Left lung (tissue), 10 donors: ENCODE data around the gene DMRT1. TPM values are rescaled to one million over a fixed set of nuclear protein-coding genes. Genes with fewer than 3 reads are reported as not detected.

Experiments used
- ATAC-seq: fragments of 200-7000 bp; cut with Tn5 transposase; one replicate; pipeline ENCODE4 v1.9.1; 2020; ENCODE audit warnings: moderate library complexity
- DNase-seq, 4 donors: peaks; one replicate each; pipeline ENCODE4 v3.0.0-alpha.2; 2013 to 2020
- H3K27ac ChIP-seq, 2 donors: fragments of 200-600 bp; sonication (generic) in 1 of 2; one replicate each; pipeline versions ENCODE4 v1.5.0 to v1.8.0; 2020 to 2021
- H3K27me3 ChIP-seq, 2 donors: fragments of 200-600 bp; sonication (generic) in 1 of 2; one replicate each; pipeline versions ENCODE4 v1.5.0 to v1.8.0; 2020 to 2021
- H3K36me3 ChIP-seq, 2 donors: fragments of 200-600 bp; sonication (generic) in 1 of 2; one replicate each; pipeline versions ENCODE4 v1.5.0 to v1.8.0; 2020 to 2021
- H3K4me1 ChIP-seq, 2 donors: fragments of 200-600 bp; one replicate each; pipeline ENCODE4 v1.8.0; 2021
- H3K4me3 ChIP-seq, 2 donors: fragments of 200-600 bp; sonication (generic) in 1 of 2; one replicate each; pipeline versions ENCODE4 v1.5.0 to v1.8.0; 2020 to 2021; ENCODE audit warnings: mild to moderate bottlenecking in 1 of 2
- H3K9me3 ChIP-seq, 2 donors: fragments of 200-600 bp; sonication (generic) in 1 of 2; one replicate each; pipeline versions ENCODE4 v1.5.0 to v1.8.0; 2020 to 2021
- intact Hi-C, 2 donors: fragments of 100-400 bp; cut with DNase I; formaldehyde crosslinking; loops; one replicate each; pipeline versions ENCODE4 v1.11.2 to v1.14.2; 2022
- polyA plus RNA-seq, 6 donors: library from polyadenylated mRNA; unstranded; fragments of 120-200 nt; gene quantifications; one replicate each; pipeline ENCODE4 v1.2.1, GENCODE V29; 2013; ENCODE audit not compliant: insufficient read length in 6 of 6
- total RNA-seq, 2 donors: library from RNA; stranded (reverse); fragmentation: NEBNext Ultra II Directional; extraction: Animal tissue kit (Norgen Biotek cat#: 25700); gene quantifications; one replicate each; pipeline ENCODE4 v1.2.1, GENCODE V29; 2021
- TF ChIP-seq, protein P1 (sequence below), 2 donors: fragments of 200-600 bp; sonication (generic) in 1 of 2; IDR thresholded peaks; one replicate each; pipeline versions ENCODE4 v1.5.0 to v1.8.0; 2021; ENCODE audit warnings: antibody characterized with exemption in 2 of 2
- donor health status: DM: no; HTN: yes; CAD: no.
- donor health status: DM: no; HTN: no; CAD: no.

Gene DMRT1
- total and polyA plus RNA-seq, 8 donors = 0.09 TPM; not detected in 7

DNA sequence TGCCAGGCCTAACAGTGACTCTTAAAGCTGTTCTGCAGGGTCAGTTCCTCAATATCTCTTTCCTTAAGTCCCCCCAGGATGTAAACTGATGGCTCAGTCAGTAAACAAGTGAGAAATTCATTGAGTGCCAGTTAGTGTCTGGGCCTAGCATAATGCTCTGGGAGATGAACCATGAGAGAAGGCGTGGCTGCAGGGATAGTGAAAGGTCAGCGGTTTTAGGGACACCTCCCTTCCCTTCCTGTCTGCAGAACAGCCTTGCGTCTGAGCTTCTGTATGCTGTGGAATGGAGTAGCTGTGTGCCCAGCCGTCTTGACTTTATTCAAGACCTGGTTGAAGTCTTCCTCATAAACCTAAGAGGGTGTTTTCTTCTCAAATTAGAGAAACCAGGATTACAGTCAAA lies 88.2 kb downstream of the DMRT1 start:
- DNase-seq = no peak

DNA sequence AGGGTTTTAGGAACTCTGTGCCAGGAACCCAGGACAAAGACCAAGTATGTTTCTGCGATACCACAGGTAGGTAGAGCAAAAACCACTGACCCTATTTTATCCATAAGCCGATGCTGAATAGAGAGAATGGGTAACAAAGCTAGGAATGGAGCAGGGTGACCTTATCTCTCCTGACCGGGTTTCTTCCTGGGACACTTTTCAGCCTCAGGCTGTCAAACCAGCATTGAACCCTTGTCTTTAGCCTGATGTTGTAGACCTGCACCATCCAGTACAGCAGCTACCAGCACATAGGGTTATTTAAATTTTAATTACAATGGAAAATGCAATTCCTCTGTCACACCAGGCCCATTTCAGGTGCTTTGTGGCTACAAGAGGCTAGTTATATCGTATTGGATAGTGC lies 91.9 kb downstream of the DMRT1 start:
- H3K4me1 ChIP-seq = no peaks in the 10 kb centered on the region
- H3K4me3 ChIP-seq = no peak overlapping the region
- TF ChIP-seq, protein P1, sequence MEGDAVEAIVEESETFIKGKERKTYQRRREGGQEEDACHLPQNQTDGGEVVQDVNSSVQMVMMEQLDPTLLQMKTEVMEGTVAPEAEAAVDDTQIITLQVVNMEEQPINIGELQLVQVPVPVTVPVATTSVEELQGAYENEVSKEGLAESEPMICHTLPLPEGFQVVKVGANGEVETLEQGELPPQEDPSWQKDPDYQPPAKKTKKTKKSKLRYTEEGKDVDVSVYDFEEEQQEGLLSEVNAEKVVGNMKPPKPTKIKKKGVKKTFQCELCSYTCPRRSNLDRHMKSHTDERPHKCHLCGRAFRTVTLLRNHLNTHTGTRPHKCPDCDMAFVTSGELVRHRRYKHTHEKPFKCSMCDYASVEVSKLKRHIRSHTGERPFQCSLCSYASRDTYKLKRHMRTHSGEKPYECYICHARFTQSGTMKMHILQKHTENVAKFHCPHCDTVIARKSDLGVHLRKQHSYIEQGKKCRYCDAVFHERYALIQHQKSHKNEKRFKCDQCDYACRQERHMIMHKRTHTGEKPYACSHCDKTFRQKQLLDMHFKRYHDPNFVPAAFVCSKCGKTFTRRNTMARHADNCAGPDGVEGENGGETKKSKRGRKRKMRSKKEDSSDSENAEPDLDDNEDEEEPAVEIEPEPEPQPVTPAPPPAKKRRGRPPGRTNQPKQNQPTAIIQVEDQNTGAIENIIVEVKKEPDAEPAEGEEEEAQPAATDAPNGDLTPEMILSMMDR (IDR thresholded peaks at IDR 0.05) = no peak
- H3K27ac ChIP-seq = no peak overlapping the region
- H3K36me3 ChIP-seq = no peaks in the 10 kb centered on the region
- H3K9me3 ChIP-seq = no peaks in the 10 kb centered on the region
- H3K27me3 ChIP-seq = peaks cover 0 to 22% of the 10 kb centered on the region in 2 donors
- intact Hi-C loops = no loop called here
- DNase-seq (no peak), ATAC-seq (no peak)

More for the DNA sequence above, 88.2 kb downstream of the DMRT1 start:
- TF ChIP-seq, protein P1 (IDR thresholded peaks at IDR 0.05) = no peak
- Histone ChIP-seq H3K4me1 (no peaks in the 10 kb centered on the region), H3K9me3 (no peaks in the 10 kb centered on the region), H3K4me3 (no peak overlapping the region), H3K36me3 (no peaks in the 10 kb centered on the region), H3K27ac (no peak overlapping the region), H3K27me3 (peaks cover 0 to 5% of the 10 kb centered on the region in 2 donors)
- intact Hi-C loops = no loop called here
- no peak for ATAC-seq

DNA sequence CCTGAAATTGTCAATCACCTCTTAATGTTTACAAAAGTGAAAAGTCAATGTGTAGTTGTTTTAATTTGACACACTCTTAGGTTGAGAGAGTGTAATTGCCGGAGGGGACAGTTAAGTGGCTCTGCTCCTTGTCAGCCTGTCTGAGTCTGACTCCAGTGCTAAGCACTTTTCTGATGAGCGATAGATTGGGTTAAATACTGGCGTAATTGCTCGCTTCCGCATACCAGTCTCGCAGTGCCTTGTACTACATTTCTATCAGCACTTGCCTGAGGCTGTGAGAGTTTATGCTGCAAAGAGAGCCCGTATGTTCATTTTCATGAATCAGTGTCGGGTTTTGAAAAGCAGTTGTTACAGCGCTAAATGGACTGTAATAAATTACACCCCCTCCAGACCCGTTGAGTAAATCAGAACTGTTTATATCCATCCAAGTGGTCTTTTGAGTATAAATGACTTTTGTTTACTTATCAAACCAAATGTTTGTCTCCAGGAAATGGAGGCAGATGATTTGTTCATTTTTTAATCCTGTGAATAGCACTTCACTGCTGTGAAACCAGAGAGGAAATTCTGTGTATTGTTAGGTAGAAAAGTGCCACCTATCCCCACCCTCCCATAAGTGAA lies 94.0 kb downstream of the DMRT1 start:
- no peaks in the 10 kb centered on the region for H3K4me1 ChIP-seq
- peak in 2 of 4 donors; percentile 45 to 60 for DNase-seq
- TF ChIP-seq, protein P1 (IDR thresholded peaks at IDR 0.05) = no peak
- peaks cover 0 to 29% of the 10 kb centered on the region in 2 donors for H3K27me3 ChIP-seq
- intact Hi-C loops = no loop called here
- peak; percentile 96 for ATAC-seq
- H3K9me3 ChIP-seq = peaks cover 0 to 8% of the 10 kb centered on the region in 2 donors
- H3K27ac ChIP-seq = no peak overlapping the region
- no peak overlapping the region for H3K4me3 ChIP-seq
- H3K36me3 ChIP-seq = no peaks in the 10 kb centered on the region

DNA sequence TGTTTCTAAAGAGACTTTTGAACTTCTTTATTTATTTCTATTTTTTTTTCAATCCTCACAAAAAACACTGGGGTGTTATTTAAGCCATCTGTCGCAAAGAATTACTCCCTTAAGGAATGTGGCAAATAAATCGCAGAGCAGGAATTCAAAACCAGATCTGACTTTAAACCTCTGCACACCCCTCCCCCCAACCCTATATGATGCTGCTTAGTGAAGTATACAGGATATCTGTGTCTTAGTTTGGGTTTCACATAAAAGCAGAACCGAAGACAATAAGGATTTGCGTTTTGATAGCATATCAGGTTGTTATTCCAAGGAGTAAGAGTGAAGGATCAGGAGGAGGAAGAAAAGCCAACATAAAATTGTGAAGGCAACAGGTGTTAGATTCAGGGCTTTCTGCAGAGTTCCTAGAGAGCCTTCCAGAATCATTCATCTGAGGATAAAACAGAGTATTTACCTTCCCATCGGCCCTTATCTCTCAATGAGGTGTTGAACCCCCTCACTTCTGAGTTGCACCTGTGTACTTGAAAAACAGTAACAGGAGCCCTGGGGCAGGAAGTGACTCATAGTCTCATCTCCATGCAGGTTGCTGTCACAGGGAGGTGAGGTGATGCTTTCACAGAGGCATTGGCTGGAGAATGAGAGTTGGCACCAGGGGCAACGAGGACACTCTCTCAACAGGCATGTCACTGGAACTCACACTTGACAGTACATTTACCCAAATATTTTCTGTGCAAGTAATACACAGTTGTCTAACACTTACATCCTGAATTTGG lies 101.5 kb downstream of the DMRT1 start:
- no peak for ATAC-seq
- Histone ChIP-seq H3K27me3 (peaks cover 3 to 41% of the 10 kb centered on the region in 2 donors), H3K4me1 (no peaks in the 10 kb centered on the region), H3K36me3 (no peaks in the 10 kb centered on the region), H3K4me3 (no peak overlapping the region), H3K9me3 (peaks cover 0 to 8% of the 10 kb centered on the region in 2 donors), H3K27ac (no peak overlapping the region)
- TF ChIP-seq, protein P1 (IDR thresholded peaks at IDR 0.05) = no peak
- intact Hi-C loops = no loop called here
- no peak for DNase-seq

DNA sequence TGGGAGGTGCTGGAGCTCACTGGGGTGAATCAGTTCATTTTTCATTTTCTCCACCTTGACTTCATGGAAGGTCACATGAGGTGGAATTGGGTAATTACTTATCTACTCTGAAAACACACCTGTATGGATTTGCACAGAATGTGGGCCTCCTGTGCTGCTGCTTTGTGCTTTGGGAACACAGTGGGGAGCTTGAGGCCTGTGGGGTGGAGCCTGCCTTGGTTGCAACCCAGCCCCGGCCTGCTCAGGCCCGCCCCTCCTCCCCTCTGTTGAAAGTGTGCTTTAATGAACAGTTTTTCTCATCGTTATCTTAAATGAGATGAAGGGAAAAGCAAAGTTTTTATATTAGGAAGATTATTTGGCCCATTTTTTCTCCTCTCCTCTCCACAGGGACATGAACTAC lies 106.5 kb downstream of the DMRT1 start:
- Histone ChIP-seq H3K36me3 (no peaks in the 10 kb centered on the region), H3K9me3 (no peaks in the 10 kb centered on the region), H3K4me1 (no peaks in the 10 kb centered on the region), H3K27me3 (peaks cover 23 to 72% of the 10 kb centered on the region in 2 donors), H3K27ac (no peak overlapping the region), H3K4me3 (no peak overlapping the region)
- ATAC-seq (peak; percentile 29), DNase-seq (no peak)
- TF ChIP-seq, protein P1 (IDR thresholded peaks at IDR 0.05) = no peak
- intact Hi-C loops = no loop called here
